Upper lobe of right lung (tissue), 1 donor: ENCODE data around the gene SAMD4A. TPM values are rescaled to one million over a fixed set of nuclear protein-coding genes. Genes with fewer than 3 reads are reported as not detected.

Experiments used
- ATAC-seq: fragments of 200-7000 bp; cut with Tn5 transposase; one replicate; pipeline ENCODE4 v1.9.1; 2020; ENCODE audit warnings: mild to moderate bottlenecking, moderate library complexity
- DNase-seq: peaks from one replicate; pipeline ENCODE4 v3.0.0-alpha.2; 2020
- H3K27ac ChIP-seq: fragments of 200-600 bp; one replicate; pipeline ENCODE4 v1.8.0; 2022
- H3K27me3 ChIP-seq: fragments of 200-600 bp; one replicate; pipeline ENCODE4 v1.8.0; 2022; ENCODE audit warnings: mild to moderate bottlenecking
- H3K36me3 ChIP-seq: fragments of 200-600 bp; one replicate; pipeline ENCODE4 v1.8.0; 2022
- H3K4me1 ChIP-seq: fragments of 200-600 bp; one replicate; pipeline ENCODE4 v1.8.0; 2022
- H3K4me3 ChIP-seq: fragments of 200-600 bp; one replicate; pipeline ENCODE4 v1.8.0; 2022; ENCODE audit warnings: mild to moderate bottlenecking
- H3K9me3 ChIP-seq: fragments of 200-600 bp; one replicate; pipeline ENCODE4 v1.8.0; 2022
- CTCF ChIP-seq: fragments of 200-600 bp; IDR thresholded peaks from one replicate; pipeline ENCODE4 v1.8.0; 2022; ENCODE audit warnings: antibody characterized with exemption
- intact Hi-C: fragments of 100-400 bp; cut with DNase I; formaldehyde crosslinking; loops from one replicate; pipeline ENCODE4 v1.11.0; 2022
- total RNA-seq: library from RNA; stranded (reverse); fragmentation: NEBNext Ultra II Directional; extraction: Animal tissue kit (Norgen Biotek cat#: 25700); gene quantifications from one replicate; pipeline ENCODE4 v1.2.1, GENCODE V29; 2021
- donor health status: DM: no; HTN: yes; CAD: no; lungs with severe emphysema.

SAMD4A gene
- total RNA-seq, 1 donor from 2014 or later, result 39.1 TPM

GRCh38 chr14:54669721-54670561, 103.0 kb downstream of the SAMD4A start:
- H3K4me1 ChIP-seq, result peaks cover 9% of the 10 kb centered on the region

GRCh38 chr14:54671537-54671936, 104.6 kb downstream of the SAMD4A start:
- DNase-seq (no peak), ATAC-seq (no peak)
- Histone ChIP-seq H3K4me1 (peaks cover 9% of the 10 kb centered on the region), H3K36me3 (no peaks in the 10 kb centered on the region), H3K9me3 (no peaks in the 10 kb centered on the region), H3K4me3 (no peak overlapping the region), H3K27me3 (no peaks in the 10 kb centered on the region), H3K27ac (no peak overlapping the region)
- no peak for TF ChIP-seq CTCF
- intact Hi-C loops, result no loop called here

More at GRCh38 chr14:54669721-54670561, 103.0 kb downstream of the SAMD4A start:
- TF ChIP-seq CTCF, result no peak
- Histone ChIP-seq H3K4me3 (no peak overlapping the region), H3K27ac (no peak overlapping the region), H3K27me3 (no peaks in the 10 kb centered on the region), H3K9me3 (no peaks in the 10 kb centered on the region), H3K36me3 (no peaks in the 10 kb centered on the region)
- intact Hi-C loops, result no loop called here
- no peak for DNase-seq
- peak; percentile 58 for ATAC-seq

GRCh38 chr14:54672181-54672580, 105.3 kb downstream of the SAMD4A start:
- Histone ChIP-seq H3K4me1 (peaks cover 9% of the 10 kb centered on the region), H3K36me3 (no peaks in the 10 kb centered on the region), H3K27me3 (no peaks in the 10 kb centered on the region), H3K9me3 (no peaks in the 10 kb centered on the region), H3K27ac (no peak overlapping the region), H3K4me3 (no peak overlapping the region)
- no peak for TF ChIP-seq CTCF
- intact Hi-C loops, result no loop called here
- ATAC-seq, result no peak
- no peak for DNase-seq

- H3K4me1 ChIP-seq, result peaks cover 9% of the 10 kb centered on the region
Measured at GRCh38 chr14:54672688-54673087, 105.8 kb downstream of the SAMD4A start.

GRCh38 chr14:54673193-54674045, 106.5 kb downstream of the SAMD4A start:
- DNase-seq (no peak), ATAC-seq (no peak)
- Histone ChIP-seq H3K4me3 (no peak overlapping the region), H3K27ac (no peak overlapping the region), H3K9me3 (no peaks in the 10 kb centered on the region), H3K4me1 (peaks cover 9% of the 10 kb centered on the region), H3K36me3 (no peaks in the 10 kb centered on the region), H3K27me3 (no peaks in the 10 kb centered on the region)
- intact Hi-C loops, result no loop called here
- no peak for TF ChIP-seq CTCF

More at GRCh38 chr14:54672688-54673087, 105.8 kb downstream of the SAMD4A start:
- H3K4me3 ChIP-seq, result no peak overlapping the region
- H3K9me3 ChIP-seq, result no peaks in the 10 kb centered on the region
- H3K36me3 ChIP-seq, result no peaks in the 10 kb centered on the region
- DNase-seq, result no peak
- no peak overlapping the region for H3K27ac ChIP-seq
- intact Hi-C loops, result no loop called here
- no peak for TF ChIP-seq CTCF
- ATAC-seq, result no peak
- H3K27me3 ChIP-seq, result no peaks in the 10 kb centered on the region
